Measurements from ENCODE around the gene PSD.

- TF ChIP-seq CTCF (IDR thresholded peaks at IDR 0.05): no peak
- no peak for TF ChIP-seq POLR2A (IDR thresholded peaks at IDR 0.05)
Measured at GRCh38 chr10:102435529-102436233, 17.1 kb upstream of the PSD start.

All from esophagus squamous epithelium (tissue), 4 donors.